HG03175 (cell line): ENCODE data around the gene BNC2.

ENCODE experiments used
- ATAC-seq: cut with Tn5 transposase; IDR thresholded peaks from one replicate; pipeline ENCODE4 v1.9.1; 2021; ENCODE audit warnings: mild to moderate bottlenecking, moderate library complexity; ENCODE audit not compliant: unreplicated experiment

BNC2 gene

DNA sequence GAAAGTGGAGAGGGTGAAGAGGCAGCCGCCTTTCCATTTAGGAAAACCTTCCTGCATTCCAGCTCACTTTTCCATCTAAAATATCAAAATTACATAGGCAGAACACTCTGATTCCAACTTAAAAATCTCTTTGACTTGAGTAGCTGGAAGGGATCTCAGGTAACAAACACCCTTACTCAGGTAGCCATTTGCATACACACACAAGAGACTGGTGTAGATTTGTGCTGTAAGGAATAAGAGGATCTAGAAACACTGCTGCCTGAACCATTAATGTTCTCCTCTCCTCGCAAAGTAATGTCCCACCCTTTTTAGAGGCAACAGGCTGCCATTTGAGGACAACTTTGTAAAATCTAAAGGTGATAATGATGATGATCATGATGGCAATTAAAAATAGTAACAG is 53.5 kb downstream of the BNC2 start:
- no peak for ATAC-seq

DNA sequence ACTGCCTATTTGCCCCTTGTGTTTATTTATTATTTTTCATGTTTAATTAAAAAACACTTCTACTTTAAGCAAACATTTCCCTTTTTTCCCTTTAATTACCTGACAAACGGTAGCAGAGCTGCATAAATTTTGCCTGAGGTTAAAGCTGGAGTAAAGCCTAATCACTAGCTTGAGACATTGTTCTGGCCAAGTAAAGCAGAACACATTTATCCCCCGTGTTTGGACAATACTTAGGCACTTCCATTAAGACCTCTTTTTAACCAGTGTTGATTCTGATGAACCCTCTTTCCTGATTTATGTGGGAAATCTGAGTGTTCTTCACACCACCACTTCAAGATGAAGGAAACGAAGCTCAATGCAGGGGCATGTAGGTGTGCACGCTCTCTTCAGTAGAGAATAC is 54.5 kb downstream of the BNC2 start:
- ATAC-seq, result no peak

DNA sequence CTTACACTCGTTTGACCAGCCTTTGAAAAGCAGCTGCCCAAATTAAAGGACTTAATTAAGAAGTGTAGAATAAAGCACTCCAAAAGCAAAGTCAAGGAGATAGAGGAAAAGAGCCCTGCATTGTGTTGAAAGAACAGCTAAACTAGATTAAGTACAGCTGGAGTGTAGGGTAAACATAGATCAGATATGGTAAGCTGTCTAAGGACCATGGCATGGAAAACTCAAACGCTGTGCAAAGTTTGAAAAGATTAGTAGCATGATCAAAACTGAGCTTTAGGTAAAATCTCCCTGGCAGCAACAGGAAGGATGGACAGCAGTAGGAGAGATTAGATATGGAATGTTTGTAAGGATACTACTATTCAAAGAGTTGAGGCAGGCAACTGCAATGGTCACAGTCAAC is 55.4 kb downstream of the BNC2 start:
- no peak for ATAC-seq

DNA sequence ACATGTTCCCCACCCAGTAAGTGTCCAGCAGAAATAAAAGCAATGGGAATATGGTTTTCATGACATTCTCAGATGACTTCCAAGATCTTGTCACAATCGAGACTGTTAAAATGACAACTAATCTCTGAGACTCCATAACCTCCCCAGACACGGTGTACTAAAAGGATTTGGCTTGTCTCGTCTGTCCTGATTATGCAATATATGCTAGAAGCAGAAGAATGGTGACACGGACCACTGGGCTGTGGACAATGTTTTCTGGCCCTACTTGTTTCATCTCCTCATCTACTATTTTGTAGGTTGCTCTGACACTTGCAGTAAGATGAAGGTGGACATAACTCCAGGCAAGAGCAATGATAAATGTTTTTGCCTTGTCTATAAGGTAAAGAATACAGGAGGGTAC is 56.6 kb downstream of the BNC2 start:
- no peak for ATAC-seq

DNA sequence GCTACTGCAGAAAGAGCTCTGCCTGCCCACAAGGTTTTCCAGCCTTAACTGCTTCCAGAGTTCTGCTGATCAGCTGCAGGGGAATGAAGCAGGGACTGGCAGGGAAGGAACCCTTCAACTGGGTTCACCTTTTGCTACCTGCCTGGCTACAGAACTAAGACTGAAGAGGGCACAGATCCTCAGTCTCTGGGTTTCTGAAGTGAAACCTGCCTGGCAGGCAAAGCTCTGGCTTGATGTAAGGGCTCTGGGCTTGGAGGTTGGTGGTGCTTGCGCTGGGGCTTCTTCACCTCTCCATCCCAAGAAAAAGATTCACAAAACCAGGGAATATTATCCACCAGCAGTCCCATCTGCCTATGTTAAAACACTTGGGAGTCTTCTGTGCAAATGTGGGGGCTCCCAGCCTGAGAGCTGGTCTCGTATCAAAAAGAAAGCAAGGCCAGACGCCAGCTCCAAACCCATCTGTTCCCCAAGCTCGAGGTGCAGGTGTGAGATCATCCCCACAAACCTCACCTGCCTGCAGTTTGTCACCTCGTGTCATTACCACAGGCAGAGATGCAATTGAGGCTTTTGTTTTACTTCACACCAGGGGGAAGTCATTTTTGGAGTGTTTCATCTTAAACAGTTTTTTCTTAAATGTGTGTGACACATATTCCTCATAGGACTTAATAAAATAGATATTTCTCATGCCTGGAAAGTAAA is 58.3 kb downstream of the BNC2 start:
- no peak for ATAC-seq

DNA sequence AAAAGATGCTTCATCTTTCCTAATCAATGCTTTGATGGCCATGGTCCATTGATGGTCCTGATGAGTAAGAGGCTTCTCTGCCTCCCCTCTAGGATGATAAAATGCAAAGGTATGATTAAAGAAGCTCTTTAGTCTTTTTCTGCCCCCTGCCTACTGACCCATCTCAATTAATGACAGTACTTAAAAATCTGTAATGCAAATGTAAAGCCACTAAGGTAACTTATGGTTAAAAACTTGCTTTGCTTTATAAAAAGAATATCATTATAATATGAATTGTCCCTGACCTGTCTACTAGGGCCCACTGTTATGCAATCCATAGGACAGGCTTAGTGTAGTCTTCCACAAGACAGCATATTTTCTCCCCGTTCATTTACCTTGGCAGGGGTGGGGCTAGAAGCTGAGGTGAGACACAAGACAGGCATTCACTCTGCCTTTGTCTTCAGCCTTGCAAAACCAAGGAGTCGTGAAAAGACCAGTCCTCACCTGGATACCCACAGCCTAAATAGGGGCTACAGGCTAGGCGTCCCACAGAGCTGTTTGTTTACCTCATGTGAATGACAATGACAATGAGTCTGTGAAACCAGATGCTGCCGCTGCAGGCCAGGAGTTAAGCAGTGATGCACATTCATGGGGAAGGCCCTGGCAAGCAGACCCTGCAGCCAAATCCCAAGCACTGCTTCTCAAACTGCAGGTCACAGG is 60.4 kb downstream of the BNC2 start:
- no peak for ATAC-seq

DNA sequence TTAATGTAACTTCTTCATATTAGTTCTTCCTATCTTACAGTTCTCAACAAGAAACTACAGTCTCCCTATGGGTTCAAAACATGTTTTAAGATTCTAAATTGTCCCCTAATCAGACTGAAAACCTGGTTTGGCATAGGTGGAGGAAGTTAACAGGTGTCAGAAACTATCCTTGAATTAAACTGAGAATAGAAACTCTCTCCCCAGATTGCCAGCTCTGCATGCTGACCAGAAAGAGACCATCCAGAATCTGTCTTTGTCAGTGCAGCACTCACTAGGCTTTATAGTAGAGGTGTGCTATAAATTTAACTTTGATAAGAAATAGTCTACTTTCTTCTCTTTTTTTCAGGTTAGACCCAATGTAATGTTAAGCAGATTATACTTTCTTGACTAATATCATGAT is 63.8 kb downstream of the BNC2 start:
- ATAC-seq, result no peak

DNA sequence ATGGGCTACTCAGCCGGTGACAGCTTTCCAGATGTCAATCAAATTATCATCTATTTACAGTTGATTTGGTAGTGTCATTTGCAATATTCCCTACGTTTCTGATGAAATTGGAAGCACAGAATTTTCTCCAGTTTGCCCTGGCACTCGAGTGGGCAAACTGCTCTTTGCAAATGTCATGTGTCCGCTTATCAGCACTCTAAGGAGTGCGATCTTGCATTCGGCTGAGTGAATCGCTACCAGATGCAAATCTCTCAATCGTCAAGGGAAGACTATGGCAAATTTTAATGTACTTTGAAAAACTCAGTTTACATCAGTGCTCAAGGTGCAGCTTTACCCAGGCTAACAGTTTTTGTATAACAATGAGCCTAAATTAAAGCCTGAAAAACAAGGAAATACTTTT is 66.8 kb downstream of the BNC2 start:
- no peak for ATAC-seq

DNA sequence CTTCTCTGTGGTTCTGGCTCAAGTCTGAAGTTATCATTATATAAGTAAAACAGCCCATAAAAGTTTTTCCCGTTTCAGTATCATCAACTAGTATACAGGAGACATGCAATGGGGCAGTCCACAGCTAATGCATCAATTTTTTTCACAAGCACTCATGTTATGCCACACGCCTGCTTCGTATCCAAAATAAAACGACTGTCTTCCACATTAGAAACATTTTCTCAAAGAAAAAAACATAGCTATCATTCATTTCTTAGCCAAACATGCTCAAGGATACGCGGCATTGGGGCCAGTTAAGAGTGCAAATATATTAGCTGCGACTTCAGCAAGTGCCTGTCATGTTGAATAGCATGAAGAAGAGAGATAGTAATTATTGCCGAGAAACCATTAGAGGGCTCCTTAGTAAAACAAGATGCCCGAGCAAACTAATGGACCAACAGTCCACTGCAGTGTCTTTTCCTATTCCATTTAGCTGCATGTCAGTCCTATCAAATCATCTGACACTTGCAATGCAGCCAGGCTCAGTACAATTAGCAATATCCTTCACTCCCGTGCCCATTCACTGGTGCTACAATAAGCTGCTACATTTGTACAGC is 68.5 kb downstream of the BNC2 start:
- no peak for ATAC-seq

DNA sequence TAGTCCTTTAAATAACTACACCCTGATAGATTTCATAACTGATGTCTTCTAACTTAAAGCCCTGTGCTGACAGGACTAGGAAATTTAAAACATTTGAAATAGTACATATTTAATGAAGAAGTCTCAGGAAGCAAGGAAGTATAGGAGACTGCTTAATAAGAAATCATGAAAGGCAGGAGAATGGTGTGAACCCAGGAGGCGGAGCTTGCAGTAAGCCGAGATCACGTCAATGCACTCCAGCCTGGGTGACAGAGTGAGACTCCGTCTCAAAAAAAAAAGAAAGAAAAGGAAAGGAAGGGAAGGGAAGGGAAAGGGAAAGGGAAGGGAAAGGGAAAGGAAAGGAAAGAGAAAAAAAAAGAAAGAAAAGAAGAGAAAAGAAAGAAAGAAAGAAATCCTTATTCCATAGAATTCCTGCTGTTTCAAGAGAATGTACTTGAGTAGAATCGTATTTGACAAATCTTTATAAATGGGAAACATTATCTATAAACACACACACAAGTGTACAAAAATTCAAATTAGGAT is 74.1 kb downstream of the BNC2 start:
- ATAC-seq, result no peak

DNA sequence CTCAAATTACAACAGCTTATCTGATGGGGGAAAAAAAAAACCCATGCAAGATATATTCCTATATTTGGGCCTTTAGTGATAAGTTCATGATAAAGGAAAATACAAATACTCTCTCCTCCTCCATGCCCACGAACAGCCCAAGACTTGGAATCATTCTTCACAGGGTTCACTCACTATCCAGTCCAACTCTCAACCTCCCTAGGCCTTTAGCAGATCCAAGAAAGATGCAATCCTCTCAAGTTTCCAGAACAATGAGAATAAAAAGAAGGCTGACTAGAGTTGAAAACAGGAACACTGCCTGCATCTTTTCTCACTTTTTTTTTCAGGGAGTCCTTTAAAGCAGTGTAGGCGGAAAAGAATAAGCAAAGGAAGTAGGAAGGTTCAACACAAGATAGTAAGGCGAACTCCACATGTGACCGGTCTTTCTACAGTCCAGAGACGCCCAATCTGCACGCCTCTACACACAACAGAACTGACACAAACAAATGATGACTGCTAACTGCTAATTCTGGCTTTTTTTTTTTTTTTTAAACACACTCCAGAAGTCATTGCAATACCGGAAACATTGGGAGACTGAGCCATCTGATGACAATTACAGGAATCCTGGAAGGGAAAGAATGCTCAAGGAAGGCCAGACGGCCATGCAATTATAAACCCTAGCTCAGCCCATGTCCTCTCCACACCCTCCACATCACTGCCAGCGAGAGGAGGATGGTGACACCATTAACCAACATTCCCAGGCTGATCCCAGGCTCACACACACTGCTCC is 75.4 kb downstream of the BNC2 start:
- ATAC-seq, result no peak

DNA sequence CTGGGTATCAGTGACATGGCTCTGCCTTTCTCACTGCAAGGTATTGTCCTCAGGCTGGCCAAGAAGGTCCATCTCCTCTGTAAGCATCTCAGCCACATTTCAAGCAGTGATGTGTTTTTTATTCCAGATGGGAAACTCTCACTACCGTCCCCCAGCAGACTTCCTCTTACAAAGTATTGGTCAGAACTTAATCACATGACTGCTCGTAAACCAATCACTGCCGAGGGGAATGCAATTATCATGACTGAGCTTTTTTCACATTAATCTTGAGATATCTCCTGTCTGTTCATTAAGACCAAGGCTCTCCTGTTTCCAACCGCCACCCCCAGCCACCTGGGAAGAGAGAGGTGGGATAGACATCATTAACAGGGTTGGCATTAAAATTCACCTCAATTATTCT is 76.4 kb downstream of the BNC2 start:
- ATAC-seq, result no peak

DNA sequence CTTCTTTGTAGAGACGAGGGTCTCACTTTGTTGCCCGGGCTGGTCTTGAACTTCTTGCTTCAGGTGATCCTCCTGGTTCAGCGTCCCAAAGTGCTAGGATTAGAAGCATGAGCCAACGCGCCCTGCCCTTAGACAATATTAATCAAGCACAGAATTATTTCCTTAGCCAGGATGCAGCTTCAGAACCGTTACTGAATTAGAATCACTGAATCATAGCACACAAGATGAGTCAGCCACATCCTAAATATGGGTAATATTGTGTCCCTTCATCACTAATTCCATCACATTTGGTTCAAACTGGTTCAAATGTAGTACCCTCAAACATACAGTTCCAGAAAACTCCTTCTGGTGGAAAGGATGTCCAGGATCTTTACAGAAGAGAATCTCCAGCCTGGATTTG is 82.7 kb downstream of the BNC2 start:
- ATAC-seq, result no peak

DNA sequence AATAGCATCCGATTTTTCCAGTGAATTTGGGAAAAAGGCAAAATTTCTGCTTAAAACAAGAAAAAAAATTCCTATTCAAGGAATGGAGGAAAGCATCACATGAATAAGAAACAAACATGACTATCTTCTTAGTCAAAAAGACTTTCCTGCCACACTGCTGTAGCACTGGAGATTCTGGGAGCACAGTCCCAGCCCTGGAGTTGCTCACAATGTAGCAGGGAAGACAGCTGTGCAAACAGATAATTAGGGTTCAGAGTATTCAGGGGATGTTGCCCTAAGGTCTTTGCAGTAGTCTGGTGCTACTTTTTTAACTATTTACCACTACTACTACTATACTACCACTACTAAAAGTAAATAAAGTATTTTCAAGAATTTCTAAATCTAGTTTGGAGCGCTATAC is 86.5 kb downstream of the BNC2 start:
- ATAC-seq, result no peak

DNA sequence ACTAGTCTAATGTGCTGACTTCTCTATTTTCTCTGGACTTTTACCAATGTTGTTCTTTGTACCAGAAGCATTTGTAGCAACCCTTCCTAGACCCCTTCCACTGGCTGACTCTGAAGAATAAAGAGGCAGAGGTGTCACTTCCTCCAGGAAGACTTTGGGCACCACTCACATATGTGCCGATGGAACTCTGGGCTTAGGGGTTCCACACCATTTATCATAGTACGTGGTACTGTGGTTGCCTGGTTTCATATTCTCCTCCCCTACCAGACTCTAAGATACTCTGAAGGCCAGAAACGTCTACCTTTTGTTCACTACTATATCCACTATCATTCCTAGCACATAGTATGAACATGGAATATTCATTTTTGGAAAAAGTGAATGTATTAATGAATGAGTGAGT is 88.0 kb downstream of the BNC2 start:
- ATAC-seq, result no peak

DNA sequence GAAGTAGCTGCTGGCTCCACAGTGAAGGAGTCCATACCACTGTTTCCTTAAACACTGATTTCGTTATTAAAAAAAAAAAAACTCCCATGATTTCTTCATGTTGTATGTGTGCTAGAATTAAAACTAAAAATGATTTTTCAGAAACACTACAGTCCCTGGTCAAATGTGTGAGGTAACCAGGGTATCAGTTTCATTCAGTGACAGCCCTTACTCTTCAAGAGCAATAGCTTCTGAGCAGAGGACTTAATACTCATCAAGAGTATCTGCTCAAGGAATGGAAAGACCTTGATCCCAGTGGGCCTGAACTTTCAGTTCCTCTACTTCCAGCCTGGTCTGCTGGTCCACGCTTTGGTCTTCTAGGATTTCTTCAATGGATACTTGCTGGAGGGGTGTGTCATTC is 95.1 kb downstream of the BNC2 start:
- no peak for ATAC-seq

DNA sequence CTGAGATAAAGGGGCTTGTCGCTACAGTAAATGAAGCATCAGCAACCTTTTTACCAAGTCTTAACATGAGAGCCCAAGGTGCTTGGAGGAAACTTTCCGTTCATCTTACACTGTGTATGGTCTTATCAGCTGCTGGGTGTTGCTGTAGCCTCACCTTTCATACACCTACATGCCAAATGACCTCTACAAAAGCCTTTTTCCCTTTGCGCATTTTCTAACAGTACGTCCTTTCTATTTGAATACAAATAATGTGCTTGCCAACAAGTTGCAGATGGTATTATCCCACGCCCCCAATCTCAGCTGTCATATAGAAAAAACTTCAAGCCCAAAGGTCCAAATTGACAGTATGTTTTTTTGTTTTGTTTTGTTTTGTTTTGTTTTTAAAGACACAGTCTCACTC is 96.9 kb downstream of the BNC2 start:
- ATAC-seq, result no peak

DNA sequence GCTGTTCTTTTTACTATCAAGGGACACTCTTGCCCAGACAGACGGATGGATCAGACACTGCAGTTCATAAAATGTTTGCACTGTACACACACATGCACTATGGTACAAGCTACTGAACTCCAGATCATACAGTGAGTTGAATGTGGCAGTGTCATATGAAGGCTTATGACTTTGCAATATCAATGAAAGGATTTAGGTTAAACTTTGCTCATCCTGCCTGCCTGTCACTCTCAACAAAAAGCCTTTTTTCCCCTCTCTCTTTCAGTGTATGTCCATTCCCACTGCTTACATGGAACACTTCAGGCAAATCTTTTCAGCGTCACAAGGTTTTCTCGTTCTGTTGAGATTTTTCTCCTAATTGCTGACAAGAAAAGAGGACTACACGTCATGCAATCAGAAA is 97.4 kb downstream of the BNC2 start:
- no peak for ATAC-seq

DNA sequence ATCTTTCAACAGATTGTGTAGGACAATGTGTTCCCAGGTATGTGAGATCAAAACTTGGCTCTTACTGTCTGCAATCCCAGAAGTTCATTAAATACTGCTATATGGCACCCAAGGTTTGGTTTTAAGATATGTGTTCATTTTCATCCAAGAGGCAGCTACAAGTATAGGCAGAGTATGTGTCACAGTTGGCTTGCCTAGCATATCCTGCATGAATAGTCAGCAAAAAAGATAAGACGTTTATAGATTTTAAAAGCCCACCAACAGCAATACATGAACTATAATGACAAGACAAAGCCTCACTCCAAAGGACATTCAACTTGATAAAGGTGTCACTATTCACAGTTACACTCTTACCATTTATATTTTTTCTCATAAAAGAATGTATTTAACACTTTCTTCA is 99.1 kb downstream of the BNC2 start:
- no peak for ATAC-seq

DNA sequence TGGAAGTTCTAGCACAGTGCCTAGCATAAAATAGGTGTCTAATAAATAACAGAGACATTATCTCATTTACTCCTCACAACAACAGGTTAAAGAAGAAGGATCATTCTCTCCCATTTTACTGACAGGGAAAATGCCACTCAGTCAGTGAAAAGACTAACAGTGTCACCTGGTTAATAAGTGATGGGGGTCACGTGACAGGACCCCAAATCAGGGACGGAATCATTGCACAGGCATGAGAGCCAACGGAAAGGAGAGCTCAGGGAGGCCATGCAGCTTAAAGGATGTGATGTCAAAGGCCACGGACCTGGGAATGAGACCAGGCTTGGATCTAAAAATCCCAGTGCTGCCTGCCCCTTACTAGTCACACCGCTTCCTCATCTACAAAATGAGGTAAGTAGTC is 101.2 kb downstream of the BNC2 start:
- ATAC-seq, result no peak

DNA sequence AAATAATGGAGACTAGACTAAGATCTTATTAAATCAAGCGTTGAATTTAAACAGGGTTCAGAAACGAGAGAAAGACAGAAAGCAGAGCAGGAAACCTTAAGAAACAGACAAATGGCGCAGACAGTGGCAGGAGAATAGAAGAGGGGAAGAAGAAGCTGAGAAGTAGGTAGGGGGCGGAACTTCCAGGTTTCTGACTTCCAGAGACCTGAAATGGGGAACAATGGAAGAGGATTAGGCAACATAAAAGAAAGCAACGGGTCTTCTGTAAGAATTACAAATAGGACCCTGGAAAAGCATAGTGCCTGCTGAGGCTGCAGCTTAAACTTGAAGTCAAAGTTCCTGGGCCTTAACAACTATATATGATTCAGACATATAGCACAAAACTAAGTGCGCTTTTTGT is 101.7 kb downstream of the BNC2 start:
- ATAC-seq, result no peak

DNA sequence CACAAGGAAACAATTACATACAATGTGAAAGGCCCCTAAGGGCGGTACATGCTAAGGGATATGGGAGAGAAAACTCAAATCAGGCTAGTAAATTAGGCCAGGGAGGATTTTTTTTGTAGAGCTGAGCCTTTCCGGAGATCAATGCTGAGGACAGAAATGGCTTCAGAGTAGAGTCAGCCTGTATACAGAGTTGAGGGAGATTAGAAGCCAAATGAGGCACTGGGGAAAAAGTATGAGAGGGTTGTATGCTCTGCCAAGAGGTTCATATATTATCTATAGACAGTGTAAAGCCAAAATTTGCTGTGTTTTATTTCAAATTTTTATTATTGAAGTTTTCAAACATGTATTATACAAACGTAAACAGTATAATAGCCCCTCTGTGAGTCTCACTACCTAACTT is 103.1 kb downstream of the BNC2 start:
- no peak for ATAC-seq
